ENCODE data around the gene ADAMTS3.

ADAMTS3 gene

DNA sequence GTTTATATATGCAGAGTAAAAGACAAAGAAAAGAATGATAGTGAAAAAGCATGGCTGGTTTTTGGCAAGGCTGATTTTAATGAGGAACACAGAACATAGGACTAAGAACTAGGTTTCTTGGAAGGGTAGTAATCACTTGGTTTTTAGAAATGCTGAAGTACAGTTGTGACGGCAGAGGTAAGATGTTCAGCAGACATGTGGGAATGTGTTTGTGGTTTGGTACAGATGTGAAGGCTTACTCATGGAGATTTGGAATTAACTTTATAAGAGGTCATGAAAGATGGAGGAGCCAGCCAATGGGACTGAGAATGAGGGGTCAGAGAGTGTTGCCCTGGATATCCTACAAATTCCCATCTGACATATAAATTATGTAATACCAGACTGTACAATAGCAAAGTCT, 293.6 kb downstream of the ADAMTS3 start:
- no peak for DNase-seq

GRCh38 chr4:72274251-72274650, 294.8 kb downstream of the ADAMTS3 start:
- DNase-seq, result no peak

DNA sequence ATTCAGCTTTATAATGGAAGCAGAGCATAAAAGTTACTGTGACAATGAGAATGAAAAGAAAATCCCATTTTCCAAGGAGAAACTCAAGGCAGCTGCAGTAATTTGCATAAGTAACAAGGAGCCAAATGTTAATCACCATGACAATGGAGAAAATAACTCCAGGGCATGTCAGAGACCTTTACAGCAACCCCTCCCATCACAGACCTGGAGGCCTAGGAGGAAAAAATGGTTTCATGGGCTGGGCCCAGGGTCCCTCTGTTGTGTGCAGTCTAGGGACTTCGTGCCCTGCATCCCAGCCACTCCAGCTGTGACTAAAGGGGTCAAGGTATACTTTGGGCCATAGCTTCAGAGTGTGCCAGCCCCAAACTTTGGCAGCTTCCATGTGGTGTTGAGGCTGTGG, 313.8 kb downstream of the ADAMTS3 start:
- DNase-seq, result no peak

DNA sequence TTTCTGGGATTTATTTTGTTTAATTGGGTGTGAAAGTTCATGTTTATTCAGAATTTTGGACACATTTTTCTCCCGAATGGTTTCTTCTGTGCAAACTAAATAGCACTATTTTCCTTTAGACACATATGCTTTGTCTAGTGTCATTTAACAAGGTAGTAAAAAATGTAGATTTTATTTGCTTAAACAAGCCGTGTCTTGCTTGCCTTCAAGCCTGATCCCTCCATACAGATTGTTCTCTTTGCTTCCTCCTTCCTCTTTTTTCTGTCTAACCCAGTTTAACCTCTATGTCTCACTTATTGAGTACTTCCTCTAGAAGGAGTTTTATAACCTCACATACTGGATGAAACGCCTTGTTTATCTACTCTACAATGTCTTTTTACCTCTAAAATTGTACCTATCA, 325.4 kb downstream of the ADAMTS3 start:
- peak; percentile 53 for DNase-seq

DNA sequence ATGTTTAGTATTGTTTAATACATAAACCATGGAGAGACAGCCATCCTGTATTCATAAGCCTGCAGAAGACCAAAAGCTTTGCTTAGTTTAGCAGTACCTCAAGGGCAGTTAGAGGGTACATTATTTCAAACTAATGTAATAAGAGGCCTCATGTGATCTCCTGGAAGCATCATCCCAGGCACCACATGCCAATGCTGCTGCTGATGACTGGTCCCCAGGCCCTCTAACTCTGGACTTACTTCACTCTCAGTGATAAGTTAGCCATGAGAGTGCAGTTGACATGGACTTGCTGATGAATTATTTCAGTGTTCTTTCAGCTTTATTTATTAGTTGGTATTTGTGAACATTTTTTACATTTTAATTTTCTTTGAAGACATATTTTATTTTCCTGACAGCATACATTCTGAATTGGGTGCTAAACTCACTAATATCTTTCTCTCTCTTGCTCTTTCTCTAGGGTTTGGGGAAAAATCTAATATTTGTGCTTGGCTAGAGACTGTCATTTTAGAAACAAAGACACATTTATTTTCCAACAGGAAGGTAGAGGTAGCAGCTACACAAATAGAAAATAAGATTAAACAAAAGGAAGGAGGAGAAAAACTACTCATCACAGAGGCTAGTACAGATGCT, 329.4 kb downstream of the ADAMTS3 start:
- no peak for DNase-seq

Measured in OCI-M1 (cell line).